ENCODE measurements around the gene AMT.
"Not testable (repeated sequence)": the region's sequence is repeated elsewhere in the genome, so short reads cannot be mapped to it uniquely, and the experiment has no call there.

The AMT gene

DNA sequence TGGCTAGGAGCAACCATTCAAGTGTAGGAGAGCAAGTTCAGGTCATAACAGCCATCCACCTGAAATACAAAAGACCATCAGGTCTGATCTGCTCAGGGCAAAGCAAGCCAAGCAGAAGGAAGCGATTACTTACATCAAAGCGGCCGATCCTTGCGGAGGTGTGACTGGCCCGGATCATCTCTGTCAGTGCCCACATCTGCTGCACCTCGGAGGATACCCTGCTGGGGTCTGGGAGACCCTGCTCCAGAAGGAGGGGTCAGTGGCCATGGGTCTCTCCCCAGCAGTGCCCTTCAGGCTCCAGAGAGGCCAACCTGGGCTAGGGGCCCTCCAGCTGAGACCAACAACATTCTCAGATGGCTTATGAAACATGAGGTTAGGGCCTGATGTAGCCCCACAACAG lies 2.5 kb upstream of the AMT start:
- in situ Hi-C loops (cut with MboI; ENCODE audit: low sequenced_read_pairs): no loop called here

DNA sequence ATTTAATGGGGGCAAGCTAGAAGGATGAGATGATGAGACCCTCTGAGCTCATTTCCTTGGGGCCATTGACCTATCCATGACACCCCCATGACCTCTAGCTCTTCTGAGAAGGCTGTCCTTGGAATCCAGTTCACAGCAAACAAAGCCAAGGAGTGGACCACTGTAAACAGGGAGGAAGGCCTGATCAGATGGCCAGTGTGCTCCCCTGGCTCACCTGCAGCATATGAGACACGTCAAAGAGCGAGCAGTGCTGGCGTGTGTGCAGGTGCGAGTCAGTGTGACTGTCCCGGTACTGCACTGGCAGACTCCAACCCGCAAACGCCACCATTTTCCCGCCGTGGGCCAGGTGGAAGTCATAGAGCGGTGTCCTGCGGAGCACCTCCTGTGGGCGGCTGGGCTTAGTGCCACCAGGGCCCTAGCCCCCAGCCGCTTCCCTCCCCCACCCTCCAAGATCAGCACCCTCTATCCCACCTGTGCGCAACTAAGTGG lies 339 bp downstream of the AMT start:
- in situ Hi-C loops (cut with MboI; ENCODE audit: low sequenced_read_pairs): no loop called here

DNA sequence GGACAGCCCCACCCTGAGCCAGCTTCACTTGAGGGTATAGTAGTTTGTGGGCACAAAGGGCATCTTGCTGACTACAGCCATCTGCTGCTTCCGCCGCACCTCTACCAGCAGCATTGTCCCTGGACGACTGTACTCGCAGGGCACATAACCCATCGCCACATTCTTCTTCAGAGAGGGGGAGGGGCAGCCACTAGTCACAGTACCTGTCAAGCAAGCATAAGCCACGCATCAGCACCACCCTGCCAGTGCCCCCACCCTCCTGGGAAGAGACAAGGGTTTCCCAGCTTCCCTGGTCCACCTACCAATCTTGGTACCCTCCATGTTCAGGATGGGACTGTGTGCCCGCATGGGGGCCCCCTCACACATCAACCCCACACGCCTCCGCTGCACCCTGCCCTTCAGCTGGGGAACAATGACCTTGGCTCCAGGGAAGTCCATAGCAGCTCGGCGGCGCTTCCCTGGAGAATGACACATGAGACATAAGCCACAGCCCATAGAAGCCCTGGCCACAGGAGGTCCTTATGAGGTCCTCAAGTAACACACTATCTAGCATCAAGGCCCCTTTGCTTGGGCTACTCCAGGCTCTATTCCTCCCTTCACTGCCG lies 4.7 kb downstream of the AMT start:
- in situ Hi-C loops (cut with MboI; ENCODE audit: low sequenced_read_pairs): no loop called here

- in situ Hi-C loops (cut with MboI; ENCODE audit: low sequenced_read_pairs): no loop called here
Observed at GRCh38 chr3:49416867-49417266, 5.4 kb downstream of the AMT start.

DNA sequence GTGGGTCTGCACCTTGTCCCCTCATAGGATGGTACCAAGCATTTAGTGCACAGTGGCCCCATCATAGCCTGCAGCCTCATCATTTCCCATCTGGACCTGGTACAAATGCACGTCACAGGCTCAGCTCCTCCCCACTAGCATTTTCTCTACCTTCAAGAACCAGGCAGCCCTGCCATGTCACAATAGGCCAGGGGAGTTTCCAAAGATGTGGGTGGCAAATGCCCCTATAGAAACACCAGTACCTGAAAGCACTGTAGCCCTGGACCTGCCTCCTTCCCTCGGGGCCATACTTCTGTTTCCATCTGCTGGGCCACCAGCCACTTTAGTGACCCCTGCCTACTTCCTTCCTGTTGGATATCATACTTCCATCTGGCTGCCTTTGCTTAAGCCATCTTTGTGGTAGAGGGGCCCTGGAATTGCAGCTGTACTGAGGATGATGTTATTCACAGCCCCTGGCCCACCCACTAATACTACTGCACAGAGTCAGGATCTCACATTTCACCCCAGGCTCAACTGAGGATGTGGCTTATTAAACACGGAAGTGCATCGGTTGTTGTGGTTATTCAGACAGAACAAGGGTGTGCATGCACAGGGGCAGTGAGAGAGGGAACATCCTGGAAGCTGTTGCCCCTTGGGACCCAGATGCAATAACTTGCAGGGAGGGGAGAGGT lies 6.2 kb downstream of the AMT start:
- in situ Hi-C loops (cut with MboI; ENCODE audit: low sequenced_read_pairs): no loop called here

- in situ Hi-C loops (cut with MboI; ENCODE audit: low sequenced_read_pairs): no loop called here
Observed at GRCh38 chr3:49414753-49415152, 7.5 kb downstream of the AMT start.

- in situ Hi-C loops (cut with MboI; ENCODE audit: low sequenced_read_pairs): no loop called here
Observed at GRCh38 chr3:49413338-49413734, 8.9 kb downstream of the AMT start.

DNA sequence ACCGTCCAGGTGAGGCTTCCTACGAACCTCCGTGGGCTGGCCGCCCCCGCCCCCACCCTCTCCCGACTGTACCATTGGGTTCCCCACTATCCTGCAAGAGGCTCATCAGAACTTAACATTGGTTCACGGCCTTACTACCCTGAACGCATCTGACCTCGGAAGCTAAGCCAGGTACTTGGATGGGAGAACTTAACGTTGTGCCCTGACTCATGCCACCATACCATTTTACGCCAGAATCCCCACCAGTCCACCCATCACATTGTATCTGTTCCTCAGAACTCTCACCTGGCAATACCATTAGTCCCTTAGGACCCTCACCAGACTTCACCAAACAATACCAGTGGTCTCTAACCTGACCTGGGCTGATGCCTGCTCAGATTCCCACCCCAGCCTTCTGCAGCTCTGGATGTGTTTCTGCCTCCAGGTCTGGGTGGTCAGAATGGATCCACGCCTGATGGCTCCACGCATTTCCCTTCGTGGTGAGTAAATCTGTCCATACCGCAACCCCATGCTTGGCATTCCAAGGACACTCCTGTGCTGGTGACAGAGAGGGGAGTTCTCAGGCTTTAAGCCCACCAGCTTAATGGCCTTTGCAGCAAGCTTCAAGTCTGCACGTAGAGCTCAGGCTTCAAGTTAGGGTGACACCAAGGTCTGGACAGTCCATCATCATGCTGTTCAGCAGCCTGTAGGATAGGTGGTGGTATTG lies 9.5 kb downstream of the AMT start:
- in situ Hi-C loops (cut with MboI; ENCODE audit: low sequenced_read_pairs): no loop called here

DNA sequence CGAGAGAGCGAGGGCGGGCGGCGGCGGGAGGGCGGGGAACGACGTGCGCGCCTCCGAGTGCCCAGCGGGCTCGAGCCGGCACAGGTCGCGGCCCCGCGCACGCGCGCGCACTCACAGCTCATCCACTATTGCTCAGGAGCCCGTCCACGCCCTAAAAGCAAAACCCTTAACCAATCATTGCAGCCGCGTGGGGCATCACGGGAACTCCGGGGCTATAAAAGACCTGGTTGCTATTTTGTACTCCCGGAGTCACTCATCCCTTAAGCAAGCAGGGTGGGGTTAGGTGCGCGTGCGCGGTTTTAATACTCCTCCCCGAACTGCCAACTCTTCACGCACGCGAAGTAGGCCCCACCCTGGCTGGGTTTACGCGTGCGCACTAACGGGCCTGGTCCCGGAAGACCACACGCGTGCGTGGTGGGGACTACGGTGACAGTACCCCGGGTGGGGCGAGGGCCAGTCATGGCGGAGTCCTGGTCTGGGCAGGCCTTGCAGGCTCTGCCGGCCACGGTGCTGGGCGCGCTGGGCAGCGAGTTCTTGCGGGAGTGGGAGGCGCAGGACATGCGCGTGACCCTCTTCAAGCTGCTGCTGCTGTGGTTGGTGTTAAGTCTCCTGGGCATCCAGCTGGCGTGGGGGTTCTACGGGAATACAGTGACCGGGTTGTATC lies 10.2 kb downstream of the AMT start, which contains the start of the genes RHOA and TCTA:
TSS of gene RHOA (minus strand) at position 9 of the 664 bp plus-strand sequence. CDS start 36,387 bp downstream, outside the sequence.
TSS of gene TCTA (plus strand) at position 456 of the 664 bp plus-strand sequence. CDS start at position 460, 4 bp downstream.
- in situ Hi-C loops (cut with MboI; ENCODE audit: low sequenced_read_pairs): no loop called here

DNA sequence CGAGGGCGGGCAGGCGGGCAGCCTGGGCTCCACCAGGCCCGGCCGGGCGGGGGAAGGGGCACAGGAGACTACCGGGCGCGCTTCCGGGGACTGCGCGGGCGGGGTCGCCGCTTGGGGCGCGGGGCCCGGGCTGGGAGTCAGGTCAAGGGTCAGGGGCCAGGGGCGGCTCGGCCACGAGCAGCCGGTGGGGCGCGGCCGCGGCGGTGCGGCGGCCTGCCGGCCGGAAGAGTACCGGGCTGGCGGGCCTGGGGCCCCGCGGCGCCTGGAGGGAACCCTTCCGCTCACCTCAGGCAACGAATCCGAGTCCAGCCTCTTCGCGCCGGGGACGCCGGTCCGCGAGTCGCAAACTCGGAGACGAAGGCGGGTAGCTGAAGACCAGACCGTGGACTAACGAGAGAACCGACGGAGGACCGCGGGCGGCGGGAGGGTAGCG lies 10.7 kb downstream of the AMT start:
- in situ Hi-C loops (cut with MboI; ENCODE audit: low sequenced_read_pairs): no loop called here

- in situ Hi-C loops (cut with MboI; ENCODE audit: low sequenced_read_pairs): no loop called here
Observed at GRCh38 chr3:49410846-49411534, 11.3 kb downstream of the AMT start.

DNA sequence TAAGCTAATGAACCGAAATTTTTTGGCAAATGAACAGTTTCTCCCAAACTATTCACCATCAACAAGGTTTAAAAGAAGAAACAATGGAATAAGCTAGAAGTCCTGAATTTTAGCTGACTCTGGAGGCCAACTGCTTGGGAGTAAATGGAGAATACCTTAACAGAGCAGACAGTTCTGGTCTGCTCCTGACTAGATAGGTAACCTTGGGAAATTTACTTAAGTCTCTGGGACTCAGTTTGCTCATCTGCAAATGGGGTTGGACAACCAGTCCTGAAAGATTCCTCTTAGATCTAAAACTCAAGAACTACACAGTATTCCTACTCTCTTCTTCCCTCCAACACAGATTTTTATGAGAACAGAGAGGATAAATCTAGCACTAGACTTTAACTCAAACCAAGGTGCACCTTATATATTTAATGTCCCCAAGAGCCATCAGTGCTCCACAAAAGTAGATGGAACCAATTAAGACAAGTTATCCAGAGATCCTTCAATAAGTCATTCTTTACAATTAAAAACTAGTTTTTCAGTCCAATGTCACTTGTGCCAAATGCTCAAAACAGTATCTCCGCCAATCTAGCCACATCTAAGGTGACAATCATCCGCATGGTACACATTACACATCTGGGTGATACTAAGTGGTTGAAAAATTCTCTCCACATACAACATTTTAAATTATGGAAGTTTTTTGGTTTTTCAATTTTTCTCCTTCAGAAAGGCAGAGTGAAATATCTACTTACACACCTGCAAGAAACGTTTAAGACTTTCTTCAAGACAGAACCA lies 12.0 kb downstream of the AMT start:
- in situ Hi-C loops (cut with MboI; ENCODE audit: low sequenced_read_pairs): no loop called here

GRCh38 chr3:49406571-49407565 lies 15.4 kb downstream of the AMT start:
- in situ Hi-C loops (cut with MboI; ENCODE audit: low sequenced_read_pairs): no loop called here

- in situ Hi-C loops (cut with MboI; ENCODE audit: low sequenced_read_pairs): not testable (repeated sequence)
Observed at GRCh38 chr3:49405570-49405969, 16.7 kb downstream of the AMT start.

DNA sequence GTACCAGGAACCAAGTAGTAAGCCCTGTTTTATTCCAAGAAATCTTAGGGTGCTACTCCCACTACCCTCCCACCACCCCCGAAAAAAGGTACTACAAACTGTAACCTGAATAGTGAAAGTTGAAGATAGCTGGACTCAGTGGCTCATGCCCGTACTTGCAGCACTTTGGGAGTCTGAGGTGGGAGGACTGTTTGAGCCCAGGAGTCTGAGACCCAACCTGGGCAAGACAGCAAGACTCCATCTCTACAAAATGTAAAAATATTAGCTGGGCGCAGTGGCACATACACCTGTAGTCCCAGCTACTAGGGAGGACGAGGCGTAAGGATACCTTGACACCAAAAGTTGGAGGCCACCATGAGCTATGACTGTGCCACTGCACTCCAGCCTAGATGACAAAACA lies 18.4 kb downstream of the AMT start:
- in situ Hi-C loops (cut with MboI; ENCODE audit: low sequenced_read_pairs): no loop called here

DNA sequence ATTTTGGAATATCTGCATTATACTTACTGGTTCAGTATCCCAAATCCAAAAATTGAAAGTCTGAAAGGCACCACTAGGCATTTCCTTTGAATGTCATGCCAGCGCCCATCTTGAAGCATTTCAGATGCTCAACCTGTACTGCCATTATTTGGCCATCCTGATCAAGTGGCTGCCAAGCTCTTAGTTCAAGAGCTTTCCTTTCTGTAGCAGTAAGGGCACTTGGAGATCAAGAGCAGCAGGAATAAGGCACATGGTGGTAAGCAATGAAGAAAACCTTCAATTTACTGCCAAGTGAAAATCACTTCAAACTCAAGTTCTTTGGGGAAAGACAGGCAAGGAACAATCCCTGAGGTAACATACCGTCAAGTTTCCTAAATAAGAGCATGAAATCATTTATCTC lies 20.5 kb downstream of the AMT start:
- in situ Hi-C loops (cut with MboI; ENCODE audit: low sequenced_read_pairs): no loop called here

GRCh38 chr3:49399461-49399860 lies 22.8 kb downstream of the AMT start:
- in situ Hi-C loops (cut with MboI; ENCODE audit: low sequenced_read_pairs): no loop called here

GRCh38 chr3:49397470-49397869 lies 24.8 kb downstream of the AMT start:
- in situ Hi-C loops (cut with MboI; ENCODE audit: low sequenced_read_pairs): no loop called here

DNA sequence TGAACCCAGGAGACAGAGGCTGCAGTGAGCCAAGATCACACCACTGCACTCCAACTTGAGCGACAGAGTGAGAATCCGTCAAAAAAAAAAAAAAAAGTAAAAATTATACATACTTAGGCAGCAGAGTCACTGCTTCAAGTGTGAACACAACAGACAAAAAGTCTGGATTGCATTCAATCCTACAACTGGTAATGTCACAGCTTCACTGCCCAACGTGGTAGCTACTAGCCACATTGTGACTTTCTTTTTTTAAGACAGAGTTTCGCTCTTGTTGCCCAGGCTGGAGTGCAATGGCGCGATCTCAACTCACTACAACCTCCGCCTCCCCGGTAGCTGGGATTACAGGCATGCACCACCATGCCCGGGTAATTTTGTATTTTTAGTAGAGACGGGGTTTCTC lies 31.0 kb downstream of the AMT start:
- in situ Hi-C loops (cut with MboI; ENCODE audit: low sequenced_read_pairs): not testable (repeated sequence)

Measured in hTERT RPE-1 (cell line).